Stimulated activated CD4-positive, alpha-beta T cell treated with anti-CD3 and anti-CD28 coated beads, Interleukin-1b, Interleukin-23, amount 100 ng/mL, for 4 hours (primary cell): Measurements from ENCODE around the gene GCGR.

Experiments
- DNase-seq, 2 donors: peaks; one replicate each; pipeline ENCODE4 v3.0.0-alpha.2; 2020; ENCODE audit warnings: low read depth in 2 of 2

The GCGR gene

DNA sequence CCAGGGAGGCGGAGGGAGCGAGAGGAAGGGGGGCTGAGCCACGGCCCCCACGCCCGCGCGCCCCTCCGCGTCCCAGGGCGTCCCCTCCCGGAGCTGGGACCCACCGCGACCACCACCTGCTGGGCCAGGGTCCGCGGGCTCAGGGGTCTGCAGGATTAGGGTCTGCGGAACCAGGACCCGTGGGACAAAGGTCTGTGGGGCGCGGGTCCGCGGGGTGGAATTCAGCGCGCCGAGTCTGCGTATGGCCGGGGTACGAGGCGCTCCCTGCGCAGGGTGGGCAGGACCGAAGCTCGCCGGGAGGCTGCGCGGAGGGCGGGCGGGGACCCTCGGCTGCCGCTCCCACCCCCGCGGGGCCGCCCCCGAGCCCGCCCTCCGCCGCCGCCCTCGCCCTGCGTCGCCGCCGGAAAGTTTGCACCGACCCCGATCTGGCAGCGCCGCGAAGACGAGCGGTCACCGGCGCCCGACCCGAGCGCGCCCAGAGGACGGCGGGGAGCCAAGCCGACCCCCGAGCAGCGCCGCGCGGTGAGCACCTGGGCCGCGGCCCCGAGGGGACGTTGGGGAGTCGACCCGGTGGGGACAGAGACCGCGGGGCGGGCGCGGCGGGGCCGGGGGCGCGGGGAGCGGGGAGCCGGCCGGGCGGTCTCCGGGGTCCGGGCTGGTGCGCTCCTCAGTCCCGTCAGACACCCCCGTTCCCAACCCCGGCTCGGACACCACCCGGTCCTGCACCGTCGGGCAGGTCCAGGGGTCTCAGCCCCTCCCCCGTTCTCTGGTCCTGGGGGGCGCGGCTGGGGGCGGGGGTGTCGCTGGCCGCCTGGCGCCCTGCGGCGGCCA lies at the start of gene GCGR:
Gene GCGR, plus strand, starts transcription at position 423 of the 831 bp plus-strand sequence. CDS start 4,869 bp downstream, outside the sequence.
- no peak for DNase-seq

DNA sequence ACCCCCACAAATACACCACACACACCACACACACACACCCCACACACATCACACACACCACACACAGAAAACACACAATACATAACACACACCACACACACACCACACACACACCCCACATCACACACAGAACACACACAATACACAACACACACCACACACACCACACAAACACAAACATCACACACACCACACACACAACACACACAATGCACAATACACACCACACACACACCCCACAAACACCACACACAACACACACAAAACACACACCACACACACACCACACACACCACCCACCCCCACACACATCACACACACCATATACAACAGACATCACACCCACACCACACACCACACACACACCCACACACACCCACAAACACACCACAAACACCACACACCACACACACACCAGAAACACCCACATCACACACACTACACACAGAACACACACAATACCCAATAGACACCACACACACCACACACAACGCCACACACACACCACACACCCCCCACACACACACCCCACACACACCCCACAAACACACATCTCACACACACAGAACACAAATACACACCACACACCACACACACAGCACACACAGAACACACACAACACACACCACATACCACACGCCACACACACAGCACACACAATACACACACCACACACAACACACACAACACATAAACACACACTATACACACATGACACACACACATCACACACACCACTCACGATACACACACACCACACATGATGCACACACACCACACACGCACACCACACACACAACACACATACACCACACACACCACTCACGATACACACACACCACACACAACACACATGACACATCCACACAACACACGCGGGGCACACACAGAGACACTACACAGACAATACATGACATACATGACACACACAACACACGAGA lies 11.0 kb upstream of the GCGR start:
- DNase-seq: no peak

DNA sequence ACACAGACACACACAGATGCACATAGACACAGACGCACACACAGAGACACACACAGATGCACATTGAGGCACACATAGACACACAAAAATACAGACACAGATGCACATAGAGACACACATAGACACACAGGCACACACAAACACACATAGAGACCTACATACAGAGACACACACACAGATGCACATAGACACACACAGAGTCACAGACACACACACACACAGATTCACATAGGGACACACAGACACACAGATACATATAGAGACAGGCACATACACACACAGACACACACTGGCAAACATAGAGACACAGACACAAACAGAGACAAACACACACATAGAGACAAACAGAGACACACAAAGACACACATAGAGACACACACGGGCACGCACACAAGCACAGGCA lies 9.9 kb upstream of the GCGR start:
- DNase-seq: no peak

DNA sequence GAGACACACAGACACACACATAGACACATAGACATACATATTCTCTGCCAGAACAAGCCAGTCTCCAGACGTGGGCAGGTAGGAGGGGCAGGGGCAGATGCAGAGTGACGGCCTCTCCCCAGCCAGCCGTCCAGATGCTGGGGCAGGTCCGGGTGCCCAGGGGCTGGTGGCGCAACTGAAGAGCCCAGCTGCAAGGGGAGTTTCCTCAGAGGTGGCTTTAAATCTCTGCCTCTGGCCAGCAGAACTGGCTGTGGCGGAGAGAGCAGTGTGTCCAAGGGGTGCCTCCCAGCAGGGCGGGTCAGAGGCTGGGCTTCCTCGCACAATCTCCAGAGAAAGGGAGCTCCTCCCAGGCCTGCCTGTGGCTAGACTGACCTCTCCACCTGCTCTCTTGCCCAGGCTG lies 9.4 kb upstream of the GCGR start:
- no peak for DNase-seq

DNA sequence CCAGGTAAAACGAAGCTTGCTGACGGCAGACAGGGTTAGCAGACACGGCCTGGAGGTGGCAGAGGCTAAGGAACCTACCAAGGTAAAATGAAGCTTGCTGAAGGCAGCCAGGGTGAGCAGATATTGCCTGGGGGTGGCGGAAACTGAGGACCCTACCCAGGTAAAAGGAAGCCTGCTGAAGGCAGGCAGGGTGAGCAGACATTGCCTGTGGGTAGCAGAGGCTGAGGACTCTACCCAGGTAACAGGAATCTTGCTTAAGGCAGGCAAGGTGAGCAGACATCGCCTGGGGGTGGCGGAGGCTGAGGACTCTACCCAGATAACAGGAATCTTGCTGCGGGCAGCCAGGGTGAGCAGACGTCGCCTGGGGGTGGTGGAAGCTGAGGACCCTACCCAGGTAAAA lies 2.6 kb upstream of the GCGR start:
- DNase-seq: no peak

DNA sequence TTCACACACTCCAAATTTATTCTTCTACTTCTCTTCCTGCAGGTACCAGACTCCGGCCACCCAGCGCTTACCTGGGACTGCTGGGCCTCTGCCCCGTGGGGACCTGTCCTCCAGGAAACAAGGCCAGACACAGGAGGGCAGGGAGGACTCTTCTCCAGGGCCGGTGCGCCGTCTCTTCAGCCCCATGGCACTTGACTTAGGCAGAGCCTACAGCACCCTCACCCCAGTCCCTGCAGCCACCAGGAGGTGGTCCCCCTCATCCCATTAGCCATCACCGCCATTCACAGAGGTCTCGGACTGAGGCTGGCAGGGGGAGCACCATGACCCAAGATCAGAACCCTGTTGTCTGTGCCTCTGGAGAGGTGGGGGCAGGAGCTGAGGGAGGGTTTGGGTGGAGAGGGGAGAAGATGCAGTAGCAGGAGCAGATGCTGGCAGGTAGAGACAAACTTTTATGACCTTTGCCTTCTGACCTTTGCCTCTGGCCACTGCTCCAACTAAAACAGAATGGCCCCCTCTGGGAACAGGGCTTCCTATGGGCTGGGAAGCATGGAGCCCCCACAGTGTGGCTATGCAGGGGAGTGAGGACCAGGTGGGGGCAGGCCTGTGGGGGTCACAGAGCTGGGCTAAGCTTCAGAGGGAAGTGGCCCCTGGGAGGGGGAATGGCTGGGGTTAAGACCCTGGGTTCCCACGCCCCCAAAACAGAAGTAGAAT lies 1.7 kb upstream of the GCGR start:
- DNase-seq: no peak

DNA sequence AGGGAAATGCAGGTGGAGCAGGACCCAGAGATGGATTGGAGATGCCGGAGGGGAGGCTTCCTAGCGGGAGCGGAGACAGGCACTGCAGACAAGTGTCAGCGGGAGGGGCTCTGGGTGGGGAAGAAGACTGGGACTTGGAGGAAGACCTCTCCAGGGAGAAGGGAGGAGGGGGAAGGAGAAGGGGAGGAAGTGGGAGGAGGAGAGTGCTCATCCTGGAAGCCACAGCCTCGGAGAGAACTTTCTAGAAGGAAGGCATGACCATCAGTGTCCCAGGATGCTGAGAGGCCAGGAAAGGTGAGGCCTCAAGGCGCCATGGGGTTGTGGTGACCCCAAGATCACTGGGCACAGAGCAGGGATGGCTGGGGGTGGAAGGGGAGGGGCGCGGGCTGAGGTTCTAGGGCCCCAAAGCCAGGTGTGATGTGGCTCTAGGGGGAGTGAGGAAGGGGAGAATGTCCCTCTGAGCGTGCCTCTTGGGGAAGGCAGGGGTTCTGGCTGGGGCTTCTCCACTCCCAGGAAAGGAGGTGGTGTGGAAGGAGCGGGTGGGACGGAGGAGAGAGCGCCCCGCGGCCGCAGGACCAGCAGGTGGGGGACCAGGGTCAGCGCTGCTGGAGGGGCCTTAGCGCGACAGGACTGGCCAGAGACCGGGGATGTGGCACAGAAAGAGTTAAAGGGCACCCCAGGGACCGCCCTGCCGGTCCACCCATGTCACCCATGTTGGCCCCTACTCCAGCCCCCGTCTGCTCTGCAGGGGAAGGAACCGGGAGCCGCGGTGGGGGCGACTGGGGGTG lies 900 bp upstream of the GCGR start:
- no peak for DNase-seq

DNA sequence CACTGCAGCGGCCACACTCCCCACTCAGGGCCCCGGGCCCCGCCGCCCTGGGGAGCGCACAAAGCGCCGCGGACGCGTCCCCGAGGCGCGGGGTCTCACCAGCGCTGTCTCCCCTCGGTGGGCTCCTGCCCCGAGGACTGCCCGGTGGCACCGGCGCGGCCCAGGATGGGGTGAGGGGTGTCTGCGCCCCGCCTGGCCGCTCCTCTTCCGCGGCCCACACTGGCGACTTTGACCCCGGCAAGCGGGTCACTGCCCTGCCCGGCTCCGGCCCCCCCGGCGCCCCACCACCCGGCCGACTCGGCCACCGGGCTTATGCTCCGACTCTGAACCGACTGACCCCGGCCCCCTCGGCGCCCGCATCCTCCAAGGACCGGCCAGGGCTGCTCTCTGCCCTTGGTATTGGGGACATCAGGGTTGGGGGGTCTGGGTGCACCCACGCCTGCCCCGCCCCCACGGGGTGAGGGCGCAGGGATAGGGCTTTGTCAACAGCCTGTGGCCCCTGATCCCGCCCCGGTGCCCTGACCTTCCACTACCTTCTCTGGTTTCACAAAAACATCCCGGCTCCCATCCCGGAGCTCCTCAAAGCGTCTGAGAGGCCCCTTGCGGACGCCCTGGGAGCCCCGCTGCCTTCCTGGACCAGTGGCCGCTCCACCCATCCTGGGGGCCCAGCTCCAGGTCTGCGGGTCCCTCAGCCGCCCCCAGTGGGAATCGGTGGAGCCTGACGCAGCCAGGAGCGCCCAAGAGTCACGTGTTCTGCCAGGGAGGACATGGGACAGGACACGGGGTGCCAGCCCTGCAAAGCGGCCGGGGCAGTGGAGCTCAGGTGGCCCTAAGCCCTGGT lies 829 bp downstream of the GCGR start:
- no peak for DNase-seq

DNA sequence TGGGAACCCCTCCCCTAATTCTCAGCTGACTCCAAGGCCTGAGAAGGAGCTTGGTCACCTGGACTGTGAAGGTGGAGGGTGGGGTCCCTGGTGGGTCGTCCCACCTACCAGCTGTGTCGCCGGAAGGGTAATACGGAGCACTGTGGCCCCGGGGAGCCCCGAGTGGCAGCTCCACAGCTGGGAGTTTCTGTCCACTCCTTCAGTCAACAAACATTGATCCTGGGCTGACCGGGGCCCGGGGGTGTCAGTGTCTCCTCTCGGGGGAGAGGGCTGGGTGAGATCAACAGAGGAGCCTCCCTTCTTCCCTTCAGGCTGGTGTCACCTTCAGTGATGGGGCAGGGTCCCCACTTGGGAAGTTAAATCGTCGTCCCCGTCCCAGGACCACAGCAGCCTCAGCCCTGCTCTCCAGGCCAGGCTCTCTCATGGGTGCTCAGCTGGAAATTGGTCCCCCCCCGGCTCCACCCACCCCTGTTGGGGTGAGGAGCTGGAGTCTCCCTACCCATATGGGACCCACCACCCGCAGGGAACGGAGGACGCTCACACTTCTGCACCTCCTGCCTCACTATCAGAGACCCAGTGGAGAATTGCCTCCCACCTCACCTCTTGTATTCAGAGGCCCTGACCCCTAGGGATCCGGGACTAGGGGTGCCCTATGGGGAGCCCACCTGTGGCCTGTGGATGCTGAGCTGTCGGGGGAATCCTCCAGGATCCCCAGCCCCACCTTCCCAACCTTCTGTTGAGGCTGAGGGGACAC lies 1.9 kb downstream of the GCGR start:
- no peak for DNase-seq

DNA sequence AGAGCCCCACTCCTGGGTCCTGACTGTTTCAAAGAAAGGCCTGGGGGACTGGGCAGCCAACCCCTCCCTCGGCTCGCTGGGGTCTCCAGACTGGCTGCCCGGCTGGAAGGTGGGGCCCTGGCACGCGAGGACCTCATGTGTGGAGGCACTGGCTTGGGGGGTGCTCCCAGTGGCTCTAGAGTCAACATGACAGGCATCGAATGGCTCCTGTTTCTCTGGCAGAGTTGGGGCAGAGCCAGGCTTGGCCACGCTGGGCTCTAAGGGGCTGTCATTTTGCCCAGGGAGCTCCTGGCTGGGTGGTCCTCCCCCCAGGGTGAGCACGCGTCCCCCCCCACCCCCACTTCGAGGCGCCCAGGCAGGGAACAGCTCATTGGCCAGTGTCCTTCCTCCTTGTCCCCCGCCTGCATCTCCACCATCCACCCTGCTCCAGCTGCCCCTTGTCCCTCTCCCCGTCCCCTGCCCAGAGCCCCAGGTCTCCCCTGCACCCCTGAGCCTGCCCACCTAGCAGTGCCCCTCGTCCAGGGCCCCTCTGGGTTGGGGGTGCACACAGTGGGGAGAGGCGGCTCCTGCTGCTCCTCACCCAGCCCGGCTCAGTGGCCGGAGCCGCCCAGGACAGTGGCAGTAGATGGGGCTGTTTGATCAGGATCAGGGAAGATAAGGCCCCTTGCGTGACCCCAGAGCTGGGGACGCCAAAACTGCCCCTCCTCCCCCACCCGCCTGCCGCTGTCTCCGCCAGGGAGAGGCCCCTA lies 2.7 kb downstream of the GCGR start:
- DNase-seq: no peak

DNA sequence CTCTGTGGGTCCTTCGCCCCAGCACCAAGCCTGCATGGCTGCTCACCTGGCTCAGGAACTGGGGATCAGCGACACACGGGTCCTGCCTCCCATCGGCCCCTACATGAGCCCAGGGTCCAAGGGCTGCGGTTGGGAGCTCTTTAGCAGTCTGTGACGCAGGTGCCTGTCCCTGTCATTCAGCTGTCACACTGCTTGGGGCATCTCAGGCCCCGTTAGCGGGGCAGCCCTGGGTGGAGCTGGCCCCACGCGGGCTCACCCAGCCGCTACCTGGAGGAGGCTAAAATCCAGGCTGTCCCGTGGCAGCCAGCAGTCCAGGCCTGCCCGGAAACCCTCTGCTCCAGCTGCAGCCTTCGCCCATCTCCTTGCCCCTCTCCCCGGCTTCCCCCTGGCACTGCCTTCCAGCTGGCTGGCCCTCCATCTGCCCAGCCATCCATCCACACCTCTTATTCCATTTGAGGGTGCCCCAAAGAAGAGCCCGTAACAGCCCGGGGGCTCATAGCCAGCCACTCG lies 3.3 kb downstream of the GCGR start:
- DNase-seq: no peak

DNA sequence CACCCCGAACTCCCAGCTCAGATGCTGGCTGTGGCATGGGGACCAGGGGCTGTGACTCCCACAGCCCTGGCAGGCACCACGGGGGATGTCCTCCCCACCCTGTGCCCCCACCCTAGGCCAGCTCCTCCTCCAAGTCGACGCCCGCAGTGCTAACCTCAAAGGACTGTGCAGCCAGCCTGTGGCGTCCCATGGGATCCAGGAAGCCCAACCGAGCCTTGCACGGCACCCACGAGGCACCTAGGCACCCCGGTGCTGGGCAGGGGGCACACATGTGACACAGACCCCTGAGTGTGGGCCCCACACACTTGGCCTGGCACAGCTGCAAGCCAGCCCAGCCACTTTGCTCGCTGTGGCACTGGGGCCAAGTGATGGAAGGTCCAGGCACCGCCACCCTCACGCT lies 3.9 kb downstream of the GCGR start:
- DNase-seq: no peak

DNA sequence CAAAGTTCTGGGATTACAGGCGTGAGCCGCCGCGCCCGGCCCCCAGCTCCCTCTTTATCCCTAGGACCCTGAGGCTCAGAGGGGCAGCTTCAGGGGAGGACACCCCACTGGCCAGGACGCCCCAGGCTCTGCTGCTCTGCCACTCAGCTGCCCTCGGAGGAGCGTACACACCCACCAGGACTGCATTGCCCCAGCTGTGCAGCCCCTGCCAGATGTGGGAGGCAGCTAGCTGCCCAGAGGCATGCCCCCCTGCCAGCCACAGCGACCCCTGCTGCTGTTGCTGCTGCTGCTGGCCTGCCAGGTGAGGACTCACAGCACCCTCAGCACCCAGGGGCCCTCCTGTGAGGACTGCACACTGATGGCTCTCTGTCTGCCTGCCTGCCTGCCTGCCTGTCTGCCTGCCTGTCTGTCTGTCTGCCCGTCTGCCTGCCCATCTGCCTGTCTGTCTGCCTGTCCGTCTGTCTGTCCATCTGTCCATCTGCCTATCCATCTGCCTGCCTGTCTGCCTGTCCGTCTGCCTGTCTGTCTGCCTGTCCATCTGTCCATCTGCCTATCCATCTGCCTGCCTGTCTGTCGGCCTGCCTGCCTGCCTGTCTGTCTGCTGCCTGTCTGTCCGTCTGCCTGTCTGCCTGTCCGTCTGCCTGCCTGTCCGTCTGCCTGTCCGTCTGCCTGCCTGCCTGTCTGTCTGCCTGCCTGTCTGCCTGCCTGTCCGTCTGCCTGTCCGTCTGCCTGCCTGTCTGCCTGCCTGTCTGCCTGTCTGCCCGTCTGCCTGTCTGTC lies 5.0 kb downstream of the GCGR start:
- DNase-seq: no peak

DNA sequence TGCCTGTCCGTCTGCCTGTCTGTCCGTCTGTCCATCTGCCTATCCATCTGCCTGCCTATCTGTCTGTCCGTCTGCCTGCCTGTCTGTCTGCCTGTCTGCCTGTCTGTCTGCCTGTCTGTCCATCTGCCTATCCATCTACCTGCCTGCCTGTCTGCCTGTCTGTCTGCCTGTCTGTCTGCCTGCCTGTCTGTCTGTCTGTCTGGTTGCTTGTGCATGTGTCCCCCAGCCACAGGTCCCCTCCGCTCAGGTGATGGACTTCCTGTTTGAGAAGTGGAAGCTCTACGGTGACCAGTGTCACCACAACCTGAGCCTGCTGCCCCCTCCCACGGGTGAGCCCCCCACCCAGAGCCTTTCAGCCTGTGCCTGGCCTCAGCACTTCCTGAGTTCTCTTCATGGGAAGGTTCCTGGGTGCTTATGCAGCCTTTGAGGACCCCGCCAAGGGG lies 5.6 kb downstream of the GCGR start:
- no peak for DNase-seq

DNA sequence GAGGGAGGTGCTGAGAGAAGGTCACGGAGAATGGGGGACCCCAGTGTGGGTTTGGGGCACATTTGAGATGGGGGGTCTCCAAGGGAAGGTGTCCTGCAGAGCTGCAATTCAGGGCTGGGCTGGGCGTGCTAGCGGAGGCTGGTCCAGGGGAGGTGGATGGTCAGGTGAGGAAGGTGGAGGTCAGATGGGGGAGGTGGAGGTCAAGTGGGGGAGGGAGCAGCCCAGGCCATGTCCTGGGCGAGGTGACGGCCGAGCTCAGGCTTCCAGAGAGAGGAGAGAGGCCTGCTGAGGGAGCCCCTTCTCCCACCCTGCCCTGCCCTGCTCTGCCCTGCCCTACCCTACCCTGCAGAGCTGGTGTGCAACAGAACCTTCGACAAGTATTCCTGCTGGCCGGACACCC lies 6.5 kb downstream of the GCGR start:
- DNase-seq: no peak

DNA sequence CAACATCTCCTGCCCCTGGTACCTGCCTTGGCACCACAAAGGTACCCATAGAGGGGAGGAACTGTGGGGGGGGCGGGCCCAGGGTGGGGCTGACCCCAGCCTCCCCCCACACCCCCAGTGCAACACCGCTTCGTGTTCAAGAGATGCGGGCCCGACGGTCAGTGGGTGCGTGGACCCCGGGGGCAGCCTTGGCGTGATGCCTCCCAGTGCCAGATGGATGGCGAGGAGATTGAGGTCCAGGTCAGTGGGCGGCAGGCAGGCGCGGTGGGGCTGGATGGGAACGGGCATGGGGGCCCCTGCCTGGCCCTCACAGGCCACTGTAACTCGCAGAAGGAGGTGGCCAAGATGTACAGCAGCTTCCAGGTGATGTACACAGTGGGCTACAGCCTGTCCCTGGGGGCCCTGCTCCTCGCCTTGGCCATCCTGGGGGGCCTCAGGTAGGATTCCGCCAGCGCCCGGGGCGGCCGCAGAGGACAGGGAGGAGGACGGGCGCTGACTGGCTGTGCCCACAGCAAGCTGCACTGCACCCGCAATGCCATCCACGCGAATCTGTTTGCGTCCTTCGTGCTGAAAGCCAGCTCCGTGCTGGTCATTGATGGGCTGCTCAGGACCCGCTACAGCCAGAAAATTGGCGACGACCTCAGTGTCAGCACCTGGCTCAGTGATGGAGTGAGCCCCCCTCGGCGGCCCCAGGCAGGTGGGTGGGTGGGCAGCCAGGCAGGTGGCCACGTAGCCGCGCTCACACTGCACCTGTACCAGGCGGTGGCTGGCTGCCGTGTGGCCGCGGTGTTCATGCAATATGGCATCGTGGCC lies 7.1 kb downstream of the GCGR start:
- DNase-seq: no peak
